Activated CD4-positive, alpha-beta T cell treated with anti-CD3 and anti-CD28 coated beads, Interleukin-2, amount 10 ng/mL, durations not matched to agents 7 days and 5 days (primary cell): ENCODE results near the gene OCIAD2. TPM values are rescaled to one million over a fixed set of nuclear protein-coding genes. Genes with fewer than 3 reads are reported as not detected.
"Not testable (repeated sequence)": the region's sequence is repeated elsewhere in the genome, so short reads cannot be mapped to it uniquely, and the experiment has no call there.

Experiments used
- CTCF ChIA-PET: fragments of 350-600 bp; sonication (Branson Sonifier 250); formaldehyde crosslinking; loops from one replicate; lab custom pipeline; 2021; ENCODE audit warnings: antibody characterized with exemption; lab: Charles Lee
- POLR2A ChIA-PET: fragments of 350-600 bp; sonication (Branson Sonifier 250); formaldehyde crosslinking; loops from one replicate; lab custom pipeline; 2021; ENCODE audit warnings: antibody characterized with exemption; lab: Charles Lee
- DNase-seq: peaks from one replicate; pipeline ENCODE4 v3.0.0-alpha.2; 2020
- H3K27ac Mint-ChIP-seq: one replicate; pipeline ENCODE4 v1.8.0; 2021; ENCODE audit warnings: mild to moderate bottlenecking, moderate library complexity, mixed read lengths
- H3K27me3 Mint-ChIP-seq: one replicate; pipeline ENCODE4 v1.8.0; 2021; ENCODE audit warnings: mixed read lengths
- H3K36me3 Mint-ChIP-seq: one replicate; pipeline ENCODE4 v1.8.0; 2021; ENCODE audit warnings: low read depth, mixed read lengths
- H3K4me1 Mint-ChIP-seq: one replicate; pipeline ENCODE4 v1.8.0; 2021; ENCODE audit warnings: mixed read lengths
- H3K4me3 Mint-ChIP-seq: one replicate; pipeline ENCODE4 v1.8.0; 2021; ENCODE audit warnings: mild to moderate bottlenecking, moderate library complexity, mixed read lengths
- H3K9me3 Mint-ChIP-seq: one replicate; pipeline ENCODE4 v1.8.0; 2021; ENCODE audit warnings: mixed read lengths
- total RNA-seq, 2 experiments: library from RNA; stranded (reverse); gene quantifications; one replicate each; pipeline ENCODE4 v1.2.3, GENCODE V29; 2021

The OCIAD2 gene
- total RNA-seq, 2 experiments from 2014 or later: 99.0 to 137 TPM

- Mint-ChIP-seq H3K36me3 (peaks cover 2% of the 10 kb centered on the region), H3K27me3 (peaks cover 2% of the 10 kb centered on the region), H3K4me1 (no peaks in the 10 kb centered on the region), H3K9me3 (peaks cover 4% of the 10 kb centered on the region), H3K27ac (no peak overlapping the region), H3K4me3 (no peak overlapping the region)
- ChIA-PET POLR2A (no interaction called here), CTCF (no interaction called here)
- DNase-seq: no peak
Measured at GRCh38 chr4:48877827-48878535, 28.6 kb downstream of the OCIAD2 start.

GRCh38 chr4:48864696-48865095 is 41.9 kb downstream of the OCIAD2 start:
- H3K4me1 Mint-ChIP-seq, POLR2A ChIA-PET, H3K27me3 Mint-ChIP-seq, DNase-seq, H3K4me3 Mint-ChIP-seq, H3K27ac Mint-ChIP-seq, CTCF ChIA-PET: not testable (repeated sequence)
- Mint-ChIP-seq H3K9me3 (peaks cover 10% of the 10 kb centered on the region), H3K36me3 (peaks cover 18% of the 10 kb centered on the region)

- Mint-ChIP-seq H3K4me3 (no peak overlapping the region), H3K9me3 (peaks cover 10% of the 10 kb centered on the region), H3K4me1 (no peaks in the 10 kb centered on the region), H3K27me3 (peaks cover 1% of the 10 kb centered on the region), H3K36me3 (peaks cover 23% of the 10 kb centered on the region), H3K27ac (no peak overlapping the region)
- ChIA-PET CTCF (no interaction called here), POLR2A (no interaction called here)
- DNase-seq: no peak
Measured at GRCh38 chr4:48863728-48864127, 42.8 kb downstream of the OCIAD2 start.

GRCh38 chr4:48862661-48863060 is 43.9 kb downstream of the OCIAD2 start:
- H3K27me3 Mint-ChIP-seq: peaks cover 1% of the 10 kb centered on the region
- H3K36me3 Mint-ChIP-seq: peaks cover 31% of the 10 kb centered on the region
- H3K9me3 Mint-ChIP-seq: peaks cover 10% of the 10 kb centered on the region
- POLR2A ChIA-PET: no interaction called here
- H3K27ac Mint-ChIP-seq: no peak overlapping the region
- no peak overlapping the region for H3K4me3 Mint-ChIP-seq
- H3K4me1 Mint-ChIP-seq: no peaks in the 10 kb centered on the region
- no peak for DNase-seq
- CTCF ChIA-PET: no interaction called here

GRCh38 chr4:48862038-48862437 is 44.5 kb downstream of the OCIAD2 start:
- CTCF ChIA-PET: no interaction called here
- POLR2A ChIA-PET: no interaction called here
- Mint-ChIP-seq H3K27me3 (no peaks in the 10 kb centered on the region), H3K4me1 (no peaks in the 10 kb centered on the region), H3K36me3 (peaks cover 34% of the 10 kb centered on the region), H3K27ac (no peak overlapping the region), H3K9me3 (peaks cover 10% of the 10 kb centered on the region), H3K4me3 (no peak overlapping the region)
- DNase-seq: no peak

- peaks cover 52% of the 10 kb centered on the region for H3K36me3 Mint-ChIP-seq
- POLR2A ChIA-PET: no interaction called here
- no peak overlapping the region for H3K4me3 Mint-ChIP-seq
- DNase-seq: no peak
- H3K27me3 Mint-ChIP-seq: no peaks in the 10 kb centered on the region
- CTCF ChIA-PET: interaction anchor here (1.1 kb wide), 1 partner anchor 49 kb away, joined by 3 read pairs; the partner anchor contains the start of gene OCIAD2
- H3K4me1 Mint-ChIP-seq: no peaks in the 10 kb centered on the region
- no peaks in the 10 kb centered on the region for H3K9me3 Mint-ChIP-seq
- no peak overlapping the region for H3K27ac Mint-ChIP-seq
Measured at GRCh38 chr4:48858130-48858529, 48.4 kb downstream of the OCIAD2 start.

- H3K4me1 Mint-ChIP-seq: no peaks in the 10 kb centered on the region
- POLR2A ChIA-PET: no interaction called here
- no peak overlapping the region for H3K27ac Mint-ChIP-seq
- DNase-seq: no peak
- H3K4me3 Mint-ChIP-seq: no peak overlapping the region
- H3K36me3 Mint-ChIP-seq: peaks cover 56% of the 10 kb centered on the region
- no peaks in the 10 kb centered on the region for H3K9me3 Mint-ChIP-seq
- no peaks in the 10 kb centered on the region for H3K27me3 Mint-ChIP-seq
- CTCF ChIA-PET: interaction anchor here (0.6 kb wide), 1 partner anchor 89 kb away, joined by 4 read pairs; no protein-coding TSS in a partner anchor
Measured at GRCh38 chr4:48854982-48855381, 51.6 kb downstream of the OCIAD2 start.

- H3K9me3 Mint-ChIP-seq: no peaks in the 10 kb centered on the region
- peaks cover 53% of the 10 kb centered on the region for H3K36me3 Mint-ChIP-seq
- POLR2A ChIA-PET: no interaction called here
- no peak overlapping the region for H3K27ac Mint-ChIP-seq
- no peaks in the 10 kb centered on the region for H3K4me1 Mint-ChIP-seq
- no peak overlapping the region for H3K4me3 Mint-ChIP-seq
- CTCF ChIA-PET: no interaction called here
- no peak for DNase-seq
- no peaks in the 10 kb centered on the region for H3K27me3 Mint-ChIP-seq
Measured at GRCh38 chr4:48854395-48854683, 52.2 kb downstream of the OCIAD2 start.

GRCh38 chr4:48853604-48854394 is 52.8 kb downstream of the OCIAD2 start:
- no peak for DNase-seq
- no peaks in the 10 kb centered on the region for H3K4me1 Mint-ChIP-seq
- ChIA-PET POLR2A (no interaction called here), CTCF (no interaction called here)
- no peak overlapping the region for H3K4me3 Mint-ChIP-seq
- H3K36me3 Mint-ChIP-seq: peaks cover 52% of the 10 kb centered on the region
- no peaks in the 10 kb centered on the region for H3K27me3 Mint-ChIP-seq
- H3K27ac Mint-ChIP-seq: no peak overlapping the region
- no peaks in the 10 kb centered on the region for H3K9me3 Mint-ChIP-seq

GRCh38 chr4:48851651-48852050 is 54.9 kb downstream of the OCIAD2 start:
- no peaks in the 10 kb centered on the region for H3K27me3 Mint-ChIP-seq
- ChIA-PET POLR2A (no interaction called here), CTCF (no interaction called here)
- no peak for DNase-seq
- H3K4me3 Mint-ChIP-seq: no peak overlapping the region
- H3K27ac Mint-ChIP-seq: no peak overlapping the region
- H3K36me3 Mint-ChIP-seq: peaks cover 51% of the 10 kb centered on the region
- peaks cover 4% of the 10 kb centered on the region for H3K9me3 Mint-ChIP-seq
- no peaks in the 10 kb centered on the region for H3K4me1 Mint-ChIP-seq

GRCh38 chr4:48848799-48849198 is 57.8 kb downstream of the OCIAD2 start:
- POLR2A ChIA-PET: not testable (repeated sequence)

GRCh38 chr4:48844843-48845242 is 61.7 kb downstream of the OCIAD2 start:
- no peak for DNase-seq
- ChIA-PET CTCF (no interaction called here), POLR2A (interaction anchor here (0.6 kb wide), 1 partner anchor 8 kb away, joined by 6 read pairs; no protein-coding TSS in a partner anchor)
- no peaks in the 10 kb centered on the region for H3K4me1 Mint-ChIP-seq
- peaks cover 4% of the 10 kb centered on the region for H3K9me3 Mint-ChIP-seq
- peaks cover 50% of the 10 kb centered on the region for H3K36me3 Mint-ChIP-seq
- no peak overlapping the region for H3K4me3 Mint-ChIP-seq
- H3K27ac Mint-ChIP-seq: no peak overlapping the region
- no peaks in the 10 kb centered on the region for H3K27me3 Mint-ChIP-seq

More at GRCh38 chr4:48848799-48849198, 57.8 kb downstream of the OCIAD2 start:
- H3K27me3 Mint-ChIP-seq, DNase-seq, H3K4me3 Mint-ChIP-seq, H3K4me1 Mint-ChIP-seq, H3K9me3 Mint-ChIP-seq, H3K27ac Mint-ChIP-seq, CTCF ChIA-PET: not testable (repeated sequence)
- H3K36me3 Mint-ChIP-seq: peaks cover 63% of the 10 kb centered on the region

- CTCF ChIA-PET: no interaction called here
- H3K36me3 Mint-ChIP-seq: peaks cover 44% of the 10 kb centered on the region
- H3K27ac Mint-ChIP-seq: no peak overlapping the region
- POLR2A ChIA-PET: interaction anchor here (0.6 kb wide), 1 partner anchor 214 kb away, joined by 3 read pairs; no protein-coding TSS in a partner anchor
- peaks cover 4% of the 10 kb centered on the region for H3K4me1 Mint-ChIP-seq
- no peaks in the 10 kb centered on the region for H3K9me3 Mint-ChIP-seq
- no peak overlapping the region for H3K4me3 Mint-ChIP-seq
- H3K27me3 Mint-ChIP-seq: no peaks in the 10 kb centered on the region
- DNase-seq: no peak
Measured at GRCh38 chr4:48841045-48841827, 65.3 kb downstream of the OCIAD2 start.
